ENCODE results near the gene NUP37.

DNA sequence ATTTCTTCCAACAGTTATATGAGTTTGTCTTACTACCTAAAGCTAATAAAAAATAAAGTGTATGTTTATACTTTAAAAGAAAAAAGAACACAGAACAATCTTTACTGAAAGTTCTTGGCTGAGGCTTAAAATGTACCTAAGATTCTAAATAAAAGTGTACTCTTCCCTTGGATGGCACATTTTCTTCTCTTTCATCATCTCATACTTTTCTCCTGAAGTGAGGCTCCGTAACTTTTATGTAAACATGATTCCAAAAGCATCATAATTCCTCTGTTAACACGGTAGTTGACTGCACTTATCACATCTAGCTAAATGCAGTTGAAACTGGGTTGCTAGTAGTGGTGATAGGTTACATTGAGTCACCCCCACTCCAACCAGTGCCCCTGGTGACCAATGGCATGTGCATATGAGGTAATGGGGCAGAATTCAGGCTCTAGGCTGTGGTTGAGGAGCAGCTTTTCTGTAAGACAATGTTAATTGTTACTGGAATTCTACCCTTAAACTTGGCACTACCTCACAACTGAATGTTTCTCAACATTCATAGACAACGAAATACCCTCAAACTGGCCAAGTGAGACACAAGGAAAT, 96.5 kb downstream of the NUP37 start:
- TF ChIP-seq, protein P1, sequence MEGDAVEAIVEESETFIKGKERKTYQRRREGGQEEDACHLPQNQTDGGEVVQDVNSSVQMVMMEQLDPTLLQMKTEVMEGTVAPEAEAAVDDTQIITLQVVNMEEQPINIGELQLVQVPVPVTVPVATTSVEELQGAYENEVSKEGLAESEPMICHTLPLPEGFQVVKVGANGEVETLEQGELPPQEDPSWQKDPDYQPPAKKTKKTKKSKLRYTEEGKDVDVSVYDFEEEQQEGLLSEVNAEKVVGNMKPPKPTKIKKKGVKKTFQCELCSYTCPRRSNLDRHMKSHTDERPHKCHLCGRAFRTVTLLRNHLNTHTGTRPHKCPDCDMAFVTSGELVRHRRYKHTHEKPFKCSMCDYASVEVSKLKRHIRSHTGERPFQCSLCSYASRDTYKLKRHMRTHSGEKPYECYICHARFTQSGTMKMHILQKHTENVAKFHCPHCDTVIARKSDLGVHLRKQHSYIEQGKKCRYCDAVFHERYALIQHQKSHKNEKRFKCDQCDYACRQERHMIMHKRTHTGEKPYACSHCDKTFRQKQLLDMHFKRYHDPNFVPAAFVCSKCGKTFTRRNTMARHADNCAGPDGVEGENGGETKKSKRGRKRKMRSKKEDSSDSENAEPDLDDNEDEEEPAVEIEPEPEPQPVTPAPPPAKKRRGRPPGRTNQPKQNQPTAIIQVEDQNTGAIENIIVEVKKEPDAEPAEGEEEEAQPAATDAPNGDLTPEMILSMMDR (IDR thresholded peaks at IDR 0.05): no peak
- TF ChIP-seq POLR2A (IDR thresholded peaks at IDR 0.05) (no peak), EP300 (IDR thresholded peaks at IDR 0.05) (peak in 1 of 4 donors; percentile 29), POLR2AphosphoS5 (IDR thresholded peaks at IDR 0.05) (peak in 1 of 4 donors; percentile 14)
